K562 (cell line): ENCODE measurements around the gene PLXNA2. TPM values are rescaled to one million over a fixed set of nuclear protein-coding genes. Genes with fewer than 3 reads are reported as not detected.

Experiments used
- ATAC-seq: fragments of 200-7000 bp; cut with Tn5 transposase; 3 replicates; pipeline ENCODE4 v1.9.1; 2020; ENCODE audit warnings: moderate library complexity
- BruUV-seq: library from RNA; stranded (reverse); fragments of 400-500 nt; replicated peaks from 2 replicates; lab custom pipeline; 2021; lab: Mats Ljungman, UMichigan
- CTCF ChIA-PET: fragments of 300-600 bp; formaldehyde crosslinking; extraction: SDS; loops from one replicate; lab custom pipeline; 2021; ENCODE audit warnings: low intra/inter-chr PET ratio; lab: Yijun Ruan, JAX
- POLR2A ChIA-PET: fragments of 300-600, 350-650 bp; sonication (Branson Sonifier 250); formaldehyde crosslinking; extraction: SDS; loops from one replicate; lab custom pipeline; 2021; ENCODE audit warnings: antibody characterized with exemption, inconsistent platforms; lab: Yijun Ruan, JAX
- DNase-seq, 4 experiments: peaks; one replicate each; pipeline versions ENCODE4 v3.0.0 to v3.0.0-alpha.2; 2011 to 2018; ENCODE audit warnings: low spot score in 3 of 4, mixed read lengths in 3 of 4; ENCODE audit errors: extremely low read depth in 1 of 4
- FAIRE-seq: peaks from 2 replicates; lab custom pipeline; 2011; peaks lifted over from hg19 to GRCh38; lab: Jason Lieb, UNC
- H2AFZ ChIP-seq: 2 replicates; pipeline ENCODE4 v1.6.0; 2011; ENCODE audit warnings: low read depth, low read length, control low read depth, inconsistent platforms
- H3K27ac ChIP-seq: fragments of 200-600 bp; 3 replicates; pipeline ENCODE4 v1.8.0; 2011; ENCODE audit warnings: low read depth, mild to moderate bottlenecking, control low read depth, inconsistent platforms, low read length, moderate library complexity, mixed read lengths; ENCODE audit errors: extremely low read depth
- H3K27me3 ChIP-seq, 2 experiments: fragments of 300-600 bp in 1 of 2; 2 replicates in 1 of 2; 3 replicates in 1 of 2; pipeline versions ENCODE4 v1.6.0 to v1.8.0; 2011; ENCODE audit warnings: inconsistent platforms in 2 of 2, low read length in 2 of 2, mild to moderate bottlenecking in 1 of 2, mixed read lengths in 1 of 2, moderate library complexity in 1 of 2; ENCODE audit not compliant: control insufficient read depth in 2 of 2, insufficient read depth in 2 of 2
- H3K36me3 ChIP-seq: fragments of 300-600 bp; 3 replicates; pipeline ENCODE4 v1.8.0; 2011; ENCODE audit warnings: mild to moderate bottlenecking, low read length, inconsistent platforms; ENCODE audit not compliant: control insufficient read depth, insufficient read depth
- H3K4me1 ChIP-seq, 2 experiments: fragments of 200-600 bp in 1 of 2; replicated peaks in 1 of 2; 2 replicates in 1 of 2; 3 replicates in 1 of 2; pipeline versions ENCODE4 v1.5.1 to v1.8.0; 2011; ENCODE audit warnings: inconsistent platforms in 2 of 2, low read length in 2 of 2, mild to moderate bottlenecking in 1 of 2, mixed read lengths in 1 of 2, moderate library complexity in 1 of 2; ENCODE audit not compliant: control insufficient read depth in 2 of 2, insufficient read depth in 2 of 2
- H3K4me2 ChIP-seq: 2 replicates; pipeline ENCODE4 v1.6.1; 2011; ENCODE audit warnings: low read length, control low read depth, inconsistent platforms, mixed read lengths; ENCODE audit not compliant: insufficient read depth
- H3K4me3 ChIP-seq: fragments of 200-600 bp; sonication (generic), shearing (Covaris generic); 2 replicates; pipeline ENCODE4 v1.5.1; 2016; ENCODE audit warnings: control low read depth, inconsistent platforms
- H3K79me2 ChIP-seq: fragments of 200-600 bp; 3 replicates; pipeline ENCODE4 v1.8.0; 2011; ENCODE audit warnings: low read length, inconsistent platforms; ENCODE audit not compliant: control insufficient read depth, insufficient read depth
- H3K9ac ChIP-seq, 2 experiments: 2 replicates each; pipeline versions ENCODE4 v1.6.0 to v1.6.1; 2011; ENCODE audit warnings: low read depth in 2 of 2, low read length in 2 of 2, control low read depth in 1 of 2, inconsistent platforms in 1 of 2, mild to moderate bottlenecking in 1 of 2, mixed read lengths in 1 of 2; ENCODE audit not compliant: insufficient read depth in 1 of 2
- H3K9me1 ChIP-seq: one replicate; pipeline ENCODE4 v1.6.0; 2011; ENCODE audit warnings: inconsistent platforms, mild to moderate bottlenecking, low read length, moderate library complexity; ENCODE audit not compliant: control insufficient read depth, insufficient read depth
- H3K9me3 ChIP-seq: replicated peaks from 2 replicates; pipeline ENCODE4 v1.5.1; 2011; ENCODE audit warnings: low read depth, low read length, inconsistent platforms; ENCODE audit not compliant: control insufficient read depth, insufficient read depth
- H4K20me1 ChIP-seq: replicated peaks from 2 replicates; pipeline ENCODE4 v1.6.1; 2011; ENCODE audit warnings: low read length, inconsistent platforms, mixed read lengths; ENCODE audit not compliant: control insufficient read depth, insufficient read depth
- GABPB1 ChIP-seq: sonication (generic); formaldehyde crosslinking; IDR thresholded peaks from 2 replicates; pipeline ENCODE4 v1.8.0; 2022; ENCODE audit warnings: mild to moderate bottlenecking, missing genetic modification reagents
- KDM1A ChIP-seq, 2 experiments: fragments of 450-650 bp; IDR thresholded peaks; 2 replicates each; pipeline ENCODE4 v1.6.1; 2016; ENCODE audit warnings: mild to moderate bottlenecking in 2 of 2
- NCOA1 ChIP-seq: fragments of 450-650 bp; IDR thresholded peaks from 2 replicates; pipeline ENCODE4 v1.6.1; 2016; ENCODE audit warnings: low read depth
- WGBS: fragments of 100-300 bp; shearing (Covaris generic); methylation state at CpG from one replicate; pipeline ENCODE4 v1.1.6; 2016; ENCODE audit warnings: low coverage, mixed read lengths; ENCODE audit not compliant: insufficient coverage; ENCODE audit errors: missing lambda C conversion rate; 5-methylcytosine and 5-hydroxymethylcytosine counted together
- in situ Hi-C: fragments of 300-500 bp; cut with MboI; formaldehyde crosslinking; loops from 4 replicates; pipeline ENCODE4 v1.15.0; 2018; ENCODE audit warnings: inconsistent platforms, mixed read lengths
- intact Hi-C: fragments of 100-400 bp; cut with micrococcal nuclease; formaldehyde crosslinking; loops from 2 replicates; pipeline ENCODE4 v1.14.2; 2022
- polyA plus RNA-seq, 8 experiments: library from polyadenylated mRNA; depleted of rRNA in 4 of 8; stranded (reverse) in 5 of 8; unstranded in 3 of 8; fragments of >200 nt; fragmentation: Nextera tagmentation in 2 of 8; fragmentation: Illumina TruSeq in 1 of 8; extraction: Ambion mirVana in 2 of 8; extraction: Trizol in 1 of 8; gene quantifications; 2 replicates each; pipeline versions ENCODE4 v1.2.1 to v1.2.3, GENCODE V29; 2011 to 2014; ENCODE audit warnings: inconsistent platforms in 1 of 8, missing spikeins in 1 of 8
- total RNA-seq, 7 experiments: library from RNA; depleted of rRNA in 6 of 7; stranded (reverse); fragments of >200 nt in 6 of 7; fragmentation: Illumina TruSeq in 2 of 7; extraction: Trizol in 2 of 7; gene quantifications; 2 replicates each; pipeline versions ENCODE4 v1.2.1 to v1.2.3, GENCODE V29; 2011 to 2021; ENCODE audit warnings: low replicate concordance in 1 of 7
- TF ChIP-seq, protein P1 (sequence below), 2 experiments: fragments of 450-650 bp; formaldehyde crosslinking in 1 of 2; IDR thresholded peaks; 2 replicates each; pipeline versions ENCODE4 v1.4.0 to v1.6.1; 2014 to 2020; ENCODE audit warnings: mild to moderate bottlenecking in 2 of 2, borderline replicate concordance in 1 of 2, low read depth in 1 of 2
- TF ChIP-seq, protein P2 (sequence below), 2 experiments: fragments of 450-650 bp; conservative IDR thresholded peaks; 2 replicates each; pipeline ENCODE4 v1.6.1; 2017; ENCODE audit warnings: mild to moderate bottlenecking in 2 of 2, moderate library complexity in 2 of 2

Gene PLXNA2
- total and polyA plus RNA-seq, 9 of the 15 experiments (the other 6 are each of a cell fraction or from before 2014, with no cell fraction given), result 0.01 to 1.3 (median 0.32) TPM

DNA sequence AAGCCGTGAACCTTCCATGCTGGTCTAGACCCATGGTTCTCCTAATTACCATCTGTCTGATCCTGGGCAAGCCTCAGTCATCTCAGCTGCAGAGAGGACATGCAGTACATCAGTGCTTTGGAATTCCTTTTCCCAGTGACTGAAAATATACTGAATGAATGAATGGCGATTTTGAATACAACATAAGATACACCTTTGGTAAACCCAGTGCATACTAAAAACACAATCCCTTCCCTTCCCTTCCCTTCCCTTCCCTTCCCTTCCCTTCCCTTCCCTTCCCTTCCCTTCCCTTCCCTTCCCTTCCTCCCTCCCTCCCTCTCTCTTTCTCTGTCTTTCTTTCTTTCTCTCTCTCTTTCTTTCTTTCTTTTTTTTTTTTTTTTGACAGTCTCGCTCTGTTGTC lies 21.3 kb upstream of the PLXNA2 start:
- H2AFZ ChIP-seq, result no peak overlapping the region
- intact Hi-C loops, result no loop called here
- no peak overlapping the region for H3K27ac ChIP-seq
- in situ Hi-C loops, result no loop called here
- H3K27me3 ChIP-seq, result peaks cover 23 to 41% of the 10 kb centered on the region in 2 experiments
- POLR2A ChIA-PET, result no interaction called here
- DNase-seq (no peak), ATAC-seq (no peak), FAIRE-seq (no peak)
- no peak overlapping the region for H3K4me2 ChIP-seq
- no peaks in the 10 kb centered on the region for H3K36me3 ChIP-seq
- H3K9ac ChIP-seq, result no peak overlapping the region
- BruUV-seq, result no TSS peak
- no peaks in the 10 kb centered on the region for H3K9me3 ChIP-seq
- CTCF ChIA-PET, result no interaction called here
- no peaks in the 10 kb centered on the region for H3K79me2 ChIP-seq
- no peaks in the 10 kb centered on the region for H3K4me1 ChIP-seq
- H3K4me3 ChIP-seq, result no peak overlapping the region
- H4K20me1 ChIP-seq, result peaks cover 4% of the 10 kb centered on the region; the same call in 1 of the 2 replicates
- TF ChIP-seq NCOA1 (no peak), GABPB1 (CRISPR knock-in tag) (no peak), KDM1A (IDR thresholded peaks at IDR 0.05) (no peak)
- TF ChIP-seq, protein P1, sequence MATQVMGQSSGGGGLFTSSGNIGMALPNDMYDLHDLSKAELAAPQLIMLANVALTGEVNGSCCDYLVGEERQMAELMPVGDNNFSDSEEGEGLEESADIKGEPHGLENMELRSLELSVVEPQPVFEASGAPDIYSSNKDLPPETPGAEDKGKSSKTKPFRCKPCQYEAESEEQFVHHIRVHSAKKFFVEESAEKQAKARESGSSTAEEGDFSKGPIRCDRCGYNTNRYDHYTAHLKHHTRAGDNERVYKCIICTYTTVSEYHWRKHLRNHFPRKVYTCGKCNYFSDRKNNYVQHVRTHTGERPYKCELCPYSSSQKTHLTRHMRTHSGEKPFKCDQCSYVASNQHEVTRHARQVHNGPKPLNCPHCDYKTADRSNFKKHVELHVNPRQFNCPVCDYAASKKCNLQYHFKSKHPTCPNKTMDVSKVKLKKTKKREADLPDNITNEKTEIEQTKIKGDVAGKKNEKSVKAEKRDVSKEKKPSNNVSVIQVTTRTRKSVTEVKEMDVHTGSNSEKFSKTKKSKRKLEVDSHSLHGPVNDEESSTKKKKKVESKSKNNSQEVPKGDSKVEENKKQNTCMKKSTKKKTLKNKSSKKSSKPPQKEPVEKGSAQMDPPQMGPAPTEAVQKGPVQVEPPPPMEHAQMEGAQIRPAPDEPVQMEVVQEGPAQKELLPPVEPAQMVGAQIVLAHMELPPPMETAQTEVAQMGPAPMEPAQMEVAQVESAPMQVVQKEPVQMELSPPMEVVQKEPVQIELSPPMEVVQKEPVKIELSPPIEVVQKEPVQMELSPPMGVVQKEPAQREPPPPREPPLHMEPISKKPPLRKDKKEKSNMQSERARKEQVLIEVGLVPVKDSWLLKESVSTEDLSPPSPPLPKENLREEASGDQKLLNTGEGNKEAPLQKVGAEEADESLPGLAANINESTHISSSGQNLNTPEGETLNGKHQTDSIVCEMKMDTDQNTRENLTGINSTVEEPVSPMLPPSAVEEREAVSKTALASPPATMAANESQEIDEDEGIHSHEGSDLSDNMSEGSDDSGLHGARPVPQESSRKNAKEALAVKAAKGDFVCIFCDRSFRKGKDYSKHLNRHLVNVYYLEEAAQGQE (IDR thresholded peaks at IDR 0.05; ENCODE audit: borderline replicate concordance), result no peak
- TF ChIP-seq, protein P1 (CRISPR knock-in tag; IDR thresholded peaks at IDR 0.05; ENCODE audit: low read depth), result no peak
- TF ChIP-seq, protein P2, sequence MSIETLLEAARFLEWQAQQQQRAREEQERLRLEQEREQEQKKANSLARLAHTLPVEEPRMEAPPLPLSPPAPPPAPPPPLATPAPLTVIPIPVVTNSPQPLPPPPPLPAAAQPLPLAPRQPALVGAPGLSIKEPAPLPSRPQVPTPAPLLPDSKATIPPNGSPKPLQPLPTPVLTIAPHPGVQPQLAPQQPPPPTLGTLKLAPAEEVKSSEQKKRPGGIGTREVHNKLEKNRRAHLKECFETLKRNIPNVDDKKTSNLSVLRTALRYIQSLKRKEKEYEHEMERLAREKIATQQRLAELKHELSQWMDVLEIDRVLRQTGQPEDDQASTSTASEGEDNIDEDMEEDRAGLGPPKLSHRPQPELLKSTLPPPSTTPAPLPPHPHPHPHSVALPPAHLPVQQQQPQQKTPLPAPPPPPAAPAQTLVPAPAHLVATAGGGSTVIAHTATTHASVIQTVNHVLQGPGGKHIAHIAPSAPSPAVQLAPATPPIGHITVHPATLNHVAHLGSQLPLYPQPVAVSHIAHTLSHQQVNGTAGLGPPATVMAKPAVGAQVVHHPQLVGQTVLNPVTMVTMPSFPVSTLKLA (conservative IDR thresholded peaks at IDR 0.05), result no peak
- no peaks in the 10 kb centered on the region for H3K9me1 ChIP-seq
- 0% methylated on average over 2 of the region's 3 CpGs for WGBS
